ENCODE measurements around the gene GABPB2.
"Not testable (repeated sequence)": the region's sequence is repeated elsewhere in the genome, so short reads cannot be mapped to it uniquely, and the experiment has no call there.

Gene GABPB2

GRCh38 chr1:151060007-151060656, 10.4 kb upstream of the GABPB2 start, which contains the start of gene MLLT11:
Gene MLLT11, plus strand, starts transcription at chr1:151060397. Its CDS starts 6,828 bp downstream, at chr1:151067225.
- no peak for DNase-seq (ENCODE audit: low read depth)

- no peak for DNase-seq (ENCODE audit: low read depth)
Measured at GRCh38 chr1:151060657-151061421, 9.7 kb upstream of the GABPB2 start.

- DNase-seq (ENCODE audit: low read depth): no peak
Measured at GRCh38 chr1:151061704-151062103, 8.9 kb upstream of the GABPB2 start.

- DNase-seq (ENCODE audit: low read depth): no peak
Measured at GRCh38 chr1:151062741-151063371, 7.7 kb upstream of the GABPB2 start.

- no peak for DNase-seq (ENCODE audit: low read depth)
Measured at GRCh38 chr1:151065089-151065645, 5.4 kb upstream of the GABPB2 start.

- no peak for DNase-seq (ENCODE audit: low read depth)
Measured at GRCh38 chr1:151067185-151067584, 3.4 kb upstream of the GABPB2 start.

GRCh38 chr1:151069103-151069486, 1.5 kb upstream of the GABPB2 start:
- DNase-seq (ENCODE audit: low read depth): no peak

GRCh38 chr1:151072224-151072623, 1.7 kb downstream of the GABPB2 start:
- no peak for DNase-seq (ENCODE audit: low read depth)

- DNase-seq (ENCODE audit: low read depth): no peak
Measured at GRCh38 chr1:151085953-151086559, 15.5 kb downstream of the GABPB2 start.

- not testable (repeated sequence) for DNase-seq (ENCODE audit: low read depth)
Measured at GRCh38 chr1:151097426-151097825, 26.9 kb downstream of the GABPB2 start.

GRCh38 chr1:151098126-151098525, 27.6 kb downstream of the GABPB2 start:
- DNase-seq (ENCODE audit: low read depth): no peak

- DNase-seq (ENCODE audit: low read depth): no peak
Measured at GRCh38 chr1:151104630-151105029, 34.1 kb downstream of the GABPB2 start.

GRCh38 chr1:151106894-151107293, 36.3 kb downstream of the GABPB2 start:
- DNase-seq (ENCODE audit: low read depth): no peak

GRCh38 chr1:151108331-151108730, 37.8 kb downstream of the GABPB2 start:
- no peak for DNase-seq (ENCODE audit: low read depth)

- DNase-seq (ENCODE audit: low read depth): no peak
Measured at GRCh38 chr1:151113877-151114276, 43.3 kb downstream of the GABPB2 start.

GRCh38 chr1:151124763-151125403, 54.3 kb downstream of the GABPB2 start:
- no peak for DNase-seq (ENCODE audit: low read depth)

GRCh38 chr1:151128800-151129199, 58.2 kb downstream of the GABPB2 start:
- no peak for DNase-seq (ENCODE audit: low read depth)

- peak; percentile 77 for DNase-seq (ENCODE audit: low read depth)
Measured at GRCh38 chr1:151130987-151131586, 60.5 kb downstream of the GABPB2 start.

GRCh38 chr1:151131701-151132334, 61.3 kb downstream of the GABPB2 start:
- no peak for DNase-seq (ENCODE audit: low read depth)

GRCh38 chr1:151132335-151133017, 61.9 kb downstream of the GABPB2 start:
- DNase-seq (ENCODE audit: low read depth): no peak

Measured in stimulated activated CD4-positive, alpha-beta T cell treated with anti-CD3 and anti-CD28 coated beads, Interleukin-2, amount 100 ng/mL, for 4 hours (primary cell).